IMR-90 (cell line): ENCODE results near the gene SECTM1. TPM values are rescaled to one million over a fixed set of nuclear protein-coding genes. Genes with fewer than 3 reads are reported as not detected.

Experiments used
- ATAC-seq: fragments of 200-7000 bp; cut with Tn5 transposase; 2 replicates; pipeline ENCODE4 v1.9.1; 2020; ENCODE audit warnings: low read depth, mild to moderate bottlenecking, moderate library complexity
- BruUV-seq: library from RNA; stranded (reverse); fragments of 400-500 nt; replicated peaks from 2 replicates; lab custom pipeline; 2021; lab: Mats Ljungman, UMichigan
- CTCF ChIA-PET: fragments of 300-600 bp; formaldehyde crosslinking; extraction: SDS; loops from one replicate; lab custom pipeline; 2021; ENCODE audit warnings: antibody characterized with exemption; lab: Yijun Ruan, JAX
- POLR2A ChIA-PET: fragments of 300-600 bp; sonication (Branson Sonifier 250); formaldehyde crosslinking; loops from one replicate; lab custom pipeline; 2022; ENCODE audit warnings: antibody characterized with exemption; ENCODE audit not compliant: unreplicated experiment; lab: Charles Lee
- DNase-seq: peaks from one replicate; pipeline ENCODE4 v3.0.0; 2013
- H2AFZ ChIP-seq: replicated peaks from 2 replicates; pipeline ENCODE3; 2013; ENCODE audit warnings: low read length, mild to moderate bottlenecking; ENCODE audit not compliant: poor library complexity
- H2AK5ac ChIP-seq: 2 replicates; pipeline ENCODE4 v1.6.1; 2013; ENCODE audit warnings: low read depth, low read length, inconsistent platforms
- H2AK9ac ChIP-seq: replicated peaks from 2 replicates; pipeline ENCODE3; 2013; ENCODE audit warnings: mild to moderate bottlenecking, low read depth, low read length, moderate library complexity; ENCODE audit not compliant: poor library complexity
- H2BK120ac ChIP-seq: 2 replicates; pipeline ENCODE4 v1.6.1; 2013; ENCODE audit warnings: low read depth, low read length, inconsistent platforms
- H2BK15ac ChIP-seq: 3 replicates; pipeline ENCODE4 v1.6.1; 2013; ENCODE audit warnings: low read depth, low read length, inconsistent platforms
- H2BK20ac ChIP-seq: 2 replicates; pipeline ENCODE4 v1.6.1; 2013; ENCODE audit warnings: low read depth, mild to moderate bottlenecking, inconsistent platforms, low read length, moderate library complexity
- H2BK5ac ChIP-seq: 2 replicates; pipeline ENCODE4 v1.6.1; 2013; ENCODE audit warnings: mild to moderate bottlenecking, low read depth, low read length, inconsistent platforms; ENCODE audit not compliant: poor library complexity, severe bottlenecking
- H3K14ac ChIP-seq: replicated peaks from 2 replicates; pipeline ENCODE4 v1.6.1; 2013; ENCODE audit warnings: low read depth, low read length, inconsistent platforms
- H3K18ac ChIP-seq: 2 replicates; pipeline ENCODE4 v1.6.1; 2013; ENCODE audit warnings: low read depth, low read length, control low read depth
- H3K23ac ChIP-seq: 2 replicates; pipeline ENCODE4 v1.6.1; 2013; ENCODE audit warnings: low read depth, low read length, inconsistent platforms
- H3K27ac ChIP-seq: 2 replicates; pipeline ENCODE4 v1.5.1; 2013; ENCODE audit warnings: mild to moderate bottlenecking, control low read depth, low read length; ENCODE audit not compliant: insufficient read depth
- H3K27me3 ChIP-seq: 2 replicates; pipeline ENCODE4 v1.6.1; 2013; ENCODE audit warnings: low read length; ENCODE audit not compliant: control insufficient read depth, insufficient read depth
- H3K36me3 ChIP-seq: 2 replicates; pipeline ENCODE4 v1.6.1; 2013; ENCODE audit warnings: low read length, mixed read lengths; ENCODE audit not compliant: control insufficient read depth, insufficient read depth
- H3K4ac ChIP-seq: 2 replicates; pipeline ENCODE4 v1.6.1; 2013; ENCODE audit warnings: low read depth, low read length, inconsistent platforms
- H3K4me1 ChIP-seq: 2 replicates; pipeline ENCODE4 v1.6.1; 2013; ENCODE audit warnings: low read length, mixed read lengths; ENCODE audit not compliant: control insufficient read depth, insufficient read depth
- H3K4me2 ChIP-seq: 2 replicates; pipeline ENCODE4 v1.6.1; 2013; ENCODE audit warnings: low read depth, mild to moderate bottlenecking, control low read depth, low read length, moderate library complexity
- H3K4me3 ChIP-seq: 2 replicates; pipeline ENCODE4 v1.5.1; 2013; ENCODE audit warnings: low read depth, mild to moderate bottlenecking, control low read depth, low read length, moderate library complexity; ENCODE audit not compliant: insufficient read depth
- H3K56ac ChIP-seq: 2 replicates; pipeline ENCODE4 v1.6.1; 2013; ENCODE audit warnings: low read length, inconsistent platforms; ENCODE audit not compliant: insufficient read depth; ENCODE audit errors: extremely low read depth
- H3K79me1 ChIP-seq, 2 experiments: 2 replicates each; pipeline ENCODE4 v1.6.1; 2013; ENCODE audit warnings: low read length in 2 of 2, inconsistent platforms in 1 of 2, low read depth in 1 of 2
- H3K9ac ChIP-seq: 2 replicates; pipeline ENCODE4 v1.6.1; 2013; ENCODE audit warnings: low read depth, low read length, control low read depth
- H3K9me1 ChIP-seq: 2 replicates; pipeline ENCODE4 v1.6.1; 2013; ENCODE audit warnings: low read length, inconsistent platforms; ENCODE audit not compliant: insufficient read depth
- H3K9me3 ChIP-seq: 2 replicates; pipeline ENCODE4 v1.6.1; 2013; ENCODE audit warnings: low read length; ENCODE audit not compliant: control insufficient read depth, insufficient read depth
- H4K20me1 ChIP-seq: 2 replicates; pipeline ENCODE4 v1.6.1; 2013; ENCODE audit warnings: low read length, inconsistent platforms; ENCODE audit not compliant: insufficient read depth
- H4K5ac ChIP-seq: 2 replicates; pipeline ENCODE4 v1.6.1; 2013; ENCODE audit warnings: mild to moderate bottlenecking, low read depth, low read length, control low read depth
- H4K8ac ChIP-seq, 2 experiments: 2 replicates each; pipeline ENCODE4 v1.6.1; 2013; ENCODE audit warnings: low read depth in 2 of 2, low read length in 2 of 2, control low read depth in 1 of 2, inconsistent platforms in 1 of 2
- H4K91ac ChIP-seq: 2 replicates; pipeline ENCODE4 v1.6.1; 2013; ENCODE audit warnings: low read depth, low read length, inconsistent platforms; ENCODE audit not compliant: insufficient read depth
- BHLHE40 ChIP-seq: fragments of 150-350 bp; IDR thresholded peaks from 2 replicates; pipeline ENCODE4 v1.6.1; 2016; ENCODE audit warnings: mild to moderate bottlenecking, low read depth, low read length
- CEBPB ChIP-seq: IDR thresholded peaks from 2 replicates; pipeline ENCODE4 v1.6.1; 2012; ENCODE audit warnings: low read depth, low read length, improper control_type of control experiment
- CHD1 ChIP-seq: IDR thresholded peaks from 2 replicates; pipeline ENCODE4 v1.6.1; 2012; ENCODE audit warnings: low read depth, low read length, improper control_type of control experiment
- CTCF ChIP-seq: conservative IDR thresholded peaks from 2 replicates; pipeline ENCODE4 v1.5.1; 2012; ENCODE audit warnings: mild to moderate bottlenecking, low read depth, low read length, improper control_type of control experiment
- ELK1 ChIP-seq: fragments of 150-350 bp; IDR thresholded peaks from 2 replicates; pipeline ENCODE4 v1.6.1; 2016; ENCODE audit warnings: low read depth, mild to moderate bottlenecking, low read length, moderate library complexity, borderline replicate concordance
- FOS ChIP-seq: fragments of 150-350 bp; IDR thresholded peaks from 2 replicates; pipeline ENCODE4 v1.6.1; 2016; ENCODE audit warnings: low read depth, low read length
- MAFK ChIP-seq: IDR thresholded peaks from 2 replicates; pipeline ENCODE4 v1.6.1; 2012; ENCODE audit warnings: low read depth, low read length, improper control_type of control experiment
- MAZ ChIP-seq: IDR thresholded peaks from 2 replicates; pipeline ENCODE4 v1.6.1; 2012; ENCODE audit warnings: low read depth, mild to moderate bottlenecking, low read length, improper control_type of control experiment, moderate library complexity, borderline replicate concordance
- MXI1 ChIP-seq: IDR thresholded peaks from 2 replicates; pipeline ENCODE4 v1.6.1; 2012; ENCODE audit warnings: low read depth, mild to moderate bottlenecking, low read length, moderate library complexity, borderline replicate concordance
- NFE2L2 ChIP-seq: fragments of 150-350 bp; IDR thresholded peaks from 2 replicates; pipeline ENCODE4 v1.6.1; 2016; ENCODE audit warnings: low read depth, mild to moderate bottlenecking, low read length
- POLR2A ChIP-seq: IDR thresholded peaks from 2 replicates; pipeline ENCODE4 v1.6.1; 2012; ENCODE audit warnings: mild to moderate bottlenecking, low read depth, low read length
- RAD21 ChIP-seq: IDR thresholded peaks from 2 replicates; pipeline ENCODE4 v1.6.1; 2012; ENCODE audit warnings: low read length, improper control_type of control experiment
- RCOR1 ChIP-seq: IDR thresholded peaks from 2 replicates; pipeline ENCODE4 v1.6.1; 2012; ENCODE audit warnings: mild to moderate bottlenecking, low read length, improper control_type of control experiment; ENCODE audit not compliant: insufficient replicate concordance
- RFX5 ChIP-seq: IDR thresholded peaks from 2 replicates; pipeline ENCODE4 v1.8.0; 2012; ENCODE audit warnings: low read depth, mild to moderate bottlenecking, low read length, moderate library complexity
- SMC3 ChIP-seq: fragments of 150-350 bp; IDR thresholded peaks from 2 replicates; pipeline ENCODE4 v1.6.1; 2016; ENCODE audit warnings: low read depth, mild to moderate bottlenecking, antibody characterized with exemption, low read length, moderate library complexity
- USF2 ChIP-seq: fragments of 150-350 bp; IDR thresholded peaks from 2 replicates; pipeline ENCODE4 v1.6.1; 2017; ENCODE audit warnings: mild to moderate bottlenecking, antibody characterized with exemption, low read length, low read depth
- WGBS, 2 experiments: methylation state at CpG; one replicate each; pipeline versions ENCODE4 v1.1.5 to v1.1.7; 2013; ENCODE audit warnings: missing lambda C conversion rate in 2 of 2; ENCODE audit not compliant: insufficient read length in 1 of 2; ENCODE audit errors: extremely low coverage in 2 of 2; 5-methylcytosine and 5-hydroxymethylcytosine counted together
- dilution Hi-C: fragments of 300-500 bp; cut with HindIII; formaldehyde crosslinking; loops from one replicate; pipeline ENCODE4 v1.14.3; 2018; ENCODE audit warnings: low sequenced_read_pairs; ENCODE audit not compliant: unreplicated experiment
- in situ Hi-C: fragments of 300-500 bp; cut with MboI; formaldehyde crosslinking; loops from 3 replicates; pipeline ENCODE4 v1.14.3; 2019; ENCODE audit warnings: low sequenced_read_pairs, inconsistent platforms, mixed read lengths
- intact Hi-C: fragments of 100-400 bp; cut with micrococcal nuclease; formaldehyde crosslinking; loops from 2 replicates; pipeline ENCODE4 v1.10.0; 2022
- polyA plus RNA-seq, 3 experiments: library from polyadenylated mRNA; depleted of rRNA; stranded (reverse); fragments of >200 nt; gene quantifications; 2 replicates each; pipeline ENCODE4 v1.2.3, GENCODE V29; 2012; ENCODE audit warnings: low replicate concordance in 1 of 3
- total RNA-seq: library from RNA; depleted of rRNA; stranded (reverse); fragments of >200 nt; gene quantifications from 2 replicates; pipeline ENCODE4 v1.2.3, GENCODE V29; 2012

Gene SECTM1
- total and polyA plus RNA-seq, 2 of the 4 experiments (the other 2 are of a cell fraction): 2.3 to 4.4 TPM

GRCh38 chr17:82376042-82376730, 42.6 kb upstream of the SECTM1 start:
- H3K27me3 ChIP-seq: peaks cover 65% of the 10 kb centered on the region
- ATAC-seq: no peak

More at GRCh38 chr17:82376042-82376730, 42.6 kb upstream of the SECTM1 start:
- Histone ChIP-seq H3K4me2 (no peak overlapping the region), H3K9ac (no peak overlapping the region), H3K4ac (no peak overlapping the region), H3K56ac (no peak overlapping the region), H4K91ac (no peak overlapping the region), H3K4me1 (peaks cover under 1% of the 10 kb centered on the region; the same call in 1 of the 2 replicates), H3K79me1 (no peaks in the 10 kb centered on the region), H3K27ac (no peak overlapping the region), H2BK20ac (no peak overlapping the region), H3K36me3 (no peaks in the 10 kb centered on the region), H2BK5ac (no peak overlapping the region), H4K5ac (no peak overlapping the region), H3K14ac (no peak overlapping the region), H2AK9ac (no peak overlapping the region), H2AK5ac (no peak overlapping the region), H3K18ac (no peak overlapping the region), H3K9me1 (no peaks in the 10 kb centered on the region; the same call in 1 of the 2 replicates), H2BK120ac (no peak overlapping the region), H3K23ac (no peak overlapping the region), H2BK15ac (no peak overlapping the region), H4K8ac (no peak overlapping the region), H4K20me1 (no peaks in the 10 kb centered on the region), H3K4me3 (no peak overlapping the region), H3K9me3 (no peaks in the 10 kb centered on the region), H2AFZ (no peak overlapping the region)
- intact Hi-C loops (no loop called here), in situ Hi-C loops (no loop called here), dilution Hi-C loops (no loop called here)
- ChIA-PET POLR2A (no interaction called here), CTCF (no interaction called here)
- DNase-seq: no peak
- WGBS, 2 experiments: 86% methylated on average over 7 of the region's 16 CpGs; no CpG with 5 or more reads in 1 of the 2 experiments
- TF ChIP-seq MXI1 (no peak), CTCF (no peak), RCOR1 (no peak), USF2 (no peak), RAD21 (no peak), SMC3 (no peak), CEBPB (no peak), FOS (no peak), BHLHE40 (no peak), CHD1 (no peak), POLR2A (no peak), MAZ (no peak), MAFK (no peak), NFE2L2 (no peak), RFX5 (no peak), ELK1 (no peak)
- BruUV-seq: no TSS peak
